Heart left ventricle (tissue), 16 donors: Measurements from ENCODE around the gene SRPK1. TPM values are rescaled to one million over a fixed set of nuclear protein-coding genes. Genes with fewer than 3 reads are reported as not detected.

Experiments used
- ATAC-seq, 4 donors: fragments of 200-7000 bp; cut with Tn5 transposase; one replicate each; pipeline ENCODE4 v1.9.1; 2020 to 2022; ENCODE audit warnings: moderate library complexity in 4 of 4, mild to moderate bottlenecking in 3 of 4, moderate number of reproducible peaks in 1 of 4
- DNase-seq, 5 donors: peaks; one replicate each; pipeline ENCODE4 v3.0.0-alpha.2; 2020
- H3K27ac ChIP-seq, 12 donors: fragments of 200-600 bp; sonication (generic) in 4 of 12; one replicate each; pipeline versions ENCODE4 v1.5.0 to v1.8.0; 2016 to 2022; ENCODE audit warnings: mild to moderate bottlenecking in 2 of 12
- H3K27me3 ChIP-seq, 9 donors: fragments of 200-600 bp; sonication (generic) in 2 of 9; one replicate each; pipeline versions ENCODE4 v1.5.1 to v1.8.0; 2016 to 2022; ENCODE audit warnings: mild to moderate bottlenecking in 3 of 9
- H3K36me3 ChIP-seq, 9 donors: fragments of 200-600 bp; sonication (generic) in 2 of 9; one replicate each; pipeline versions ENCODE4 v1.5.0 to v1.8.0; 2018 to 2022; ENCODE audit warnings: mild to moderate bottlenecking in 2 of 9
- H3K4me1 ChIP-seq, 12 donors: fragments of 200-600 bp; sonication (generic) in 4 of 12; one replicate each; pipeline versions ENCODE4 v1.5.0 to v1.8.0; 2016 to 2022; ENCODE audit warnings: mild to moderate bottlenecking in 3 of 12
- H3K4me3 ChIP-seq, 12 donors: fragments of 200-600 bp; sonication (generic) in 4 of 12; one replicate each; pipeline versions ENCODE4 v1.5.0 to v1.8.0; 2017 to 2022; ENCODE audit warnings: mild to moderate bottlenecking in 9 of 12, moderate library complexity in 4 of 12
- H3K9me3 ChIP-seq, 12 donors: fragments of 200-600 bp; sonication (generic) in 4 of 12; one replicate each; pipeline versions ENCODE4 v1.5.0 to v1.8.0; 2016 to 2022; ENCODE audit warnings: mild to moderate bottlenecking in 1 of 12
- CTCF ChIP-seq, 12 donors: fragments of 200-600 bp; sonication (generic) in 4 of 12; IDR thresholded peaks; one replicate each; pipeline versions ENCODE4 v1.5.0 to v1.8.0; 2018 to 2022; ENCODE audit warnings: antibody characterized with exemption in 12 of 12, mild to moderate bottlenecking in 5 of 12
- POLR2A ChIP-seq, 2 donors: fragments of 450-650 bp; IDR thresholded peaks; one replicate each; pipeline ENCODE4 v1.6.1; 2017; ENCODE audit warnings: antibody characterized with exemption in 2 of 2, mild to moderate bottlenecking in 2 of 2, moderate library complexity in 2 of 2
- WGBS, 4 donors: extraction: QIAGEN DNeasy Blood & Tissue Kit in 2 of 4; methylation state at CpG; one replicate each; pipeline versions ENCODE4 v1.1.5 to v1.1.7; 2013 to 2018; 5-methylcytosine and 5-hydroxymethylcytosine counted together
- intact Hi-C, 10 donors: fragments of 100-400 bp; cut with DNase I; formaldehyde crosslinking; loops; one replicate each; pipeline versions ENCODE4 v1.11.1 to v1.14.2; 2022
- polyA plus RNA-seq, 2 donors: library from polyadenylated mRNA; stranded (reverse); fragments of 200-250 nt; gene quantifications; one replicate each; pipeline ENCODE4 v1.2.3, GENCODE V29; 2013
- total RNA-seq, 9 donors: library from RNA; depleted of rRNA in 2 of 9; stranded (reverse); fragments of >200 nt in 2 of 9; fragmentation: NEBNext Ultra II Directional in 3 of 9; extraction: Animal tissue kit (Norgen Biotek cat#: 25700) in 3 of 9; gene quantifications; one replicate each; pipeline versions ENCODE4 v1.1.0 to v1.2.4, GENCODE V29; 2016 to 2023
- donor health status: ischemic (EF 13 %, LVEDD 7.1; RV severe dilation, severe dysfunction).
- donor health status: healthy with polysubstance abuse.
- donor health status: DM: no; HTN: yes; CAD: no.
- donor health status: DM: no; HTN: no; CAD: no.
- donor health status: ischemic (EF 25% LVEDD 6.9; RV normal size, moderate dysfunction).
- donor health status: ischemic (EF 25% LVEDD 5.7; RV mildly dilated, moderate dysfunction).
- donor health status: healthy.
- donor health status: DM: yes; HTN: yes; CAD: no.
- donor health status: ischemic (EF 35%, LVEDD 5.7; RV mildly dilated, moderate dysfunction).
- donor health status: nonischemic (EF 11% LVEDD 7.7; RV severe dilation, severe dysfunction).
- donor health status: DM: yes; HTN: yes; CAD: no.
- donor health status: PGD.
- donor health status: ischemic (EF 29% LVEDD 5.4; RV normal size, mild dysfunction).
- donor health status: nonischemic (EF 23%, LVEDD 6.1; RV moderate dilation, normal function).

SRPK1 gene
- total and polyA plus RNA-seq, 11 donors = 5.0 to 41.7 (median 19.6) TPM

- no peak for DNase-seq
- 92 to 98% (median 96%) methylated on average over 3 of the region's 3 CpGs for WGBS, 4 donors
- no peaks in the 10 kb centered on the region for H3K27me3 ChIP-seq
- H3K4me1 ChIP-seq = no peaks in the 10 kb centered on the region
- intact Hi-C loops = no loop called here
- ATAC-seq = no peak
- no peak overlapping the region for H3K4me3 ChIP-seq
- H3K9me3 ChIP-seq = no peaks in the 10 kb centered on the region
- peaks cover 0 to 3% (median 0%) of the 10 kb centered on the region in 9 donors for H3K36me3 ChIP-seq
- no peak overlapping the region for H3K27ac ChIP-seq
- TF ChIP-seq POLR2A (IDR thresholded peaks at IDR 0.05) (no peak), CTCF (IDR thresholded peaks at IDR 0.05) (no peak)
Observed at GRCh38 chr6:35897036-35897435, 23.9 kb downstream of the SRPK1 start.

GRCh38 chr6:35896228-35896627 is 24.7 kb downstream of the SRPK1 start:
- no peak for TF ChIP-seq POLR2A (IDR thresholded peaks at IDR 0.05)
- no peak for TF ChIP-seq CTCF (IDR thresholded peaks at IDR 0.05)
- H3K4me3 ChIP-seq = no peak overlapping the region
- H3K27me3 ChIP-seq = no peaks in the 10 kb centered on the region
- DNase-seq (no peak), ATAC-seq (no peak)
- no peaks in the 10 kb centered on the region for H3K4me1 ChIP-seq
- peaks cover 0 to 3% (median 0%) of the 10 kb centered on the region in 9 donors for H3K36me3 ChIP-seq
- no peak overlapping the region for H3K27ac ChIP-seq
- 96 to 100% (median 98%) methylated on average over 1 of the region's 1 CpG for WGBS, 4 donors
- H3K9me3 ChIP-seq = no peaks in the 10 kb centered on the region
- intact Hi-C loops = no loop called here

GRCh38 chr6:35895560-35895959 is 25.3 kb downstream of the SRPK1 start:
- H3K27me3 ChIP-seq = no peaks in the 10 kb centered on the region
- 91 to 96% (median 92%) methylated on average over 3 of the region's 3 CpGs for WGBS, 4 donors
- DNase-seq (no peak), ATAC-seq (no peak)
- no peak overlapping the region for H3K4me3 ChIP-seq
- no peaks in the 10 kb centered on the region for H3K4me1 ChIP-seq
- intact Hi-C loops = no loop called here
- no peaks in the 10 kb centered on the region for H3K9me3 ChIP-seq
- peaks cover 0 to 3% (median 0%) of the 10 kb centered on the region in 9 donors for H3K36me3 ChIP-seq
- TF ChIP-seq CTCF (IDR thresholded peaks at IDR 0.05) (no peak), POLR2A (IDR thresholded peaks at IDR 0.05) (no peak)
- H3K27ac ChIP-seq = no peak overlapping the region

- H3K9me3 ChIP-seq = no peaks in the 10 kb centered on the region
- WGBS, 4 donors = 75 to 89% (median 85%) methylated on average over 2 of the region's 2 CpGs
- no peaks in the 10 kb centered on the region for H3K4me1 ChIP-seq
- H3K27ac ChIP-seq = no peak overlapping the region
- no peaks in the 10 kb centered on the region for H3K27me3 ChIP-seq
- DNase-seq = no peak
- intact Hi-C loops = no loop called here
- ATAC-seq = no peak
- H3K4me3 ChIP-seq = no peak overlapping the region
- H3K36me3 ChIP-seq = peaks cover 0 to 3% (median 0%) of the 10 kb centered on the region in 9 donors
- TF ChIP-seq CTCF (IDR thresholded peaks at IDR 0.05) (no peak), POLR2A (IDR thresholded peaks at IDR 0.05) (no peak)
Observed at GRCh38 chr6:35894776-35895175, 26.1 kb downstream of the SRPK1 start.
